Measurements from ENCODE around the gene ARHGEF38.

The ARHGEF38 gene

GRCh38 chr4:105551965-105552746 lies at the start of gene ARHGEF38:
ARHGEF38 (plus strand) TSS chr4:105552620; CDS start chr4:105552766, 146 bp downstream.
- no peaks in the 10 kb centered on the region for H3K9me3 ChIP-seq (ENCODE audit: control insufficient read depth, low read depth, low read length)
- no peak within 1 kb of the TSS for H3K4me3 ChIP-seq (ENCODE audit: low read length)
- H3K27ac ChIP-seq (ENCODE audit: low read length) = no peak within 1 kb of the TSS
- no peaks in the 10 kb centered on the region for H3K36me3 ChIP-seq (ENCODE audit: control insufficient read depth, low read depth, low read length)
- H3K27me3 ChIP-seq (ENCODE audit: control insufficient read depth, insufficient read depth, low read length) = peaks cover 95% of the 10 kb centered on the region
- peaks cover 17% of the 10 kb centered on the region for H3K4me1 ChIP-seq (ENCODE audit: control insufficient read depth, low read depth, low read length)
- no peak within 1 kb of the TSS for H3K9ac ChIP-seq (ENCODE audit: low read length)

GRCh38 chr4:105503484-105503883 lies 48.9 kb upstream of the ARHGEF38 start:
- H3K4me1 ChIP-seq (ENCODE audit: control insufficient read depth, low read depth, low read length) = no peaks in the 10 kb centered on the region
- no peak overlapping the region for H3K9ac ChIP-seq (ENCODE audit: low read length)
- H3K27ac ChIP-seq (ENCODE audit: low read length) = no peak overlapping the region
- no peaks in the 10 kb centered on the region for H3K9me3 ChIP-seq (ENCODE audit: control insufficient read depth, low read depth, low read length)
- no peak overlapping the region for H3K4me3 ChIP-seq (ENCODE audit: low read length)
- H3K27me3 ChIP-seq (ENCODE audit: control insufficient read depth, insufficient read depth, low read length) = no peaks in the 10 kb centered on the region
- no peaks in the 10 kb centered on the region for H3K36me3 ChIP-seq (ENCODE audit: control insufficient read depth, low read depth, low read length)

- Histone ChIP-seq H3K4me1 (ENCODE audit: control insufficient read depth, low read depth, low read length) (no peaks in the 10 kb centered on the region), H3K27ac (ENCODE audit: low read length) (no peak overlapping the region), H3K36me3 (ENCODE audit: control insufficient read depth, low read depth, low read length) (no peaks in the 10 kb centered on the region), H3K9me3 (ENCODE audit: control insufficient read depth, low read depth, low read length) (no peaks in the 10 kb centered on the region), H3K4me3 (ENCODE audit: low read length) (no peak overlapping the region), H3K9ac (ENCODE audit: low read length) (no peak overlapping the region), H3K27me3 (ENCODE audit: control insufficient read depth, insufficient read depth, low read length) (no peaks in the 10 kb centered on the region)
These were observed 47.7 kb upstream of the ARHGEF38 start for GRCh38 chr4:105504744-105505143.

- H3K27ac ChIP-seq (ENCODE audit: low read length) = no peak overlapping the region
- no peak overlapping the region for H3K4me3 ChIP-seq (ENCODE audit: low read length)
- H3K9me3 ChIP-seq (ENCODE audit: control insufficient read depth, low read depth, low read length) = no peaks in the 10 kb centered on the region
- H3K36me3 ChIP-seq (ENCODE audit: control insufficient read depth, low read depth, low read length) = no peaks in the 10 kb centered on the region
- no peaks in the 10 kb centered on the region for H3K4me1 ChIP-seq (ENCODE audit: control insufficient read depth, low read depth, low read length)
- no peaks in the 10 kb centered on the region for H3K27me3 ChIP-seq (ENCODE audit: control insufficient read depth, insufficient read depth, low read length)
- H3K9ac ChIP-seq (ENCODE audit: low read length) = no peak overlapping the region
These were observed 43.1 kb upstream of the ARHGEF38 start for GRCh38 chr4:105509291-105509690.

- H3K9ac ChIP-seq (ENCODE audit: low read length) = no peak overlapping the region
- H3K4me3 ChIP-seq (ENCODE audit: low read length) = no peak overlapping the region
- no peak overlapping the region for H3K27ac ChIP-seq (ENCODE audit: low read length)
- H3K4me1 ChIP-seq (ENCODE audit: control insufficient read depth, low read depth, low read length) = no peaks in the 10 kb centered on the region
- H3K9me3 ChIP-seq (ENCODE audit: control insufficient read depth, low read depth, low read length) = no peaks in the 10 kb centered on the region
- H3K27me3 ChIP-seq (ENCODE audit: control insufficient read depth, insufficient read depth, low read length) = no peaks in the 10 kb centered on the region
- H3K36me3 ChIP-seq (ENCODE audit: control insufficient read depth, low read depth, low read length) = no peaks in the 10 kb centered on the region
These were observed 42.7 kb upstream of the ARHGEF38 start for GRCh38 chr4:105509714-105510113.

GRCh38 chr4:105510245-105510644 lies 42.2 kb upstream of the ARHGEF38 start:
- H3K36me3 ChIP-seq (ENCODE audit: control insufficient read depth, low read depth, low read length) = no peaks in the 10 kb centered on the region
- H3K27ac ChIP-seq (ENCODE audit: low read length) = no peak overlapping the region
- H3K4me3 ChIP-seq (ENCODE audit: low read length) = no peak overlapping the region
- no peaks in the 10 kb centered on the region for H3K9me3 ChIP-seq (ENCODE audit: control insufficient read depth, low read depth, low read length)
- no peaks in the 10 kb centered on the region for H3K27me3 ChIP-seq (ENCODE audit: control insufficient read depth, insufficient read depth, low read length)
- H3K9ac ChIP-seq (ENCODE audit: low read length) = no peak overlapping the region
- no peaks in the 10 kb centered on the region for H3K4me1 ChIP-seq (ENCODE audit: control insufficient read depth, low read depth, low read length)

GRCh38 chr4:105520819-105521790 lies 31.3 kb upstream of the ARHGEF38 start:
- Histone ChIP-seq H3K9me3 (ENCODE audit: control insufficient read depth, low read depth, low read length) (no peaks in the 10 kb centered on the region), H3K27me3 (ENCODE audit: control insufficient read depth, insufficient read depth, low read length) (no peaks in the 10 kb centered on the region), H3K9ac (ENCODE audit: low read length) (no peak overlapping the region), H3K4me1 (ENCODE audit: control insufficient read depth, low read depth, low read length) (no peaks in the 10 kb centered on the region), H3K36me3 (ENCODE audit: control insufficient read depth, low read depth, low read length) (no peaks in the 10 kb centered on the region), H3K27ac (ENCODE audit: low read length) (no peak overlapping the region), H3K4me3 (ENCODE audit: low read length) (no peak overlapping the region)

GRCh38 chr4:105526656-105527055 lies 25.8 kb upstream of the ARHGEF38 start:
- H3K4me3 ChIP-seq (ENCODE audit: low read length) = no peak overlapping the region
- no peaks in the 10 kb centered on the region for H3K36me3 ChIP-seq (ENCODE audit: control insufficient read depth, low read depth, low read length)
- no peaks in the 10 kb centered on the region for H3K4me1 ChIP-seq (ENCODE audit: control insufficient read depth, low read depth, low read length)
- no peak overlapping the region for H3K27ac ChIP-seq (ENCODE audit: low read length)
- no peaks in the 10 kb centered on the region for H3K27me3 ChIP-seq (ENCODE audit: control insufficient read depth, insufficient read depth, low read length)
- no peaks in the 10 kb centered on the region for H3K9me3 ChIP-seq (ENCODE audit: control insufficient read depth, low read depth, low read length)
- H3K9ac ChIP-seq (ENCODE audit: low read length) = no peak overlapping the region

- Histone ChIP-seq H3K36me3 (ENCODE audit: control insufficient read depth, low read depth, low read length) (no peaks in the 10 kb centered on the region), H3K9ac (ENCODE audit: low read length) (no peak overlapping the region), H3K4me1 (ENCODE audit: control insufficient read depth, low read depth, low read length) (no peaks in the 10 kb centered on the region), H3K4me3 (ENCODE audit: low read length) (no peak overlapping the region), H3K27me3 (ENCODE audit: control insufficient read depth, insufficient read depth, low read length) (no peaks in the 10 kb centered on the region), H3K9me3 (ENCODE audit: control insufficient read depth, low read depth, low read length) (no peaks in the 10 kb centered on the region), H3K27ac (ENCODE audit: low read length) (no peak overlapping the region)
These were observed 25.3 kb upstream of the ARHGEF38 start for GRCh38 chr4:105527081-105527480.

GRCh38 chr4:105536601-105537000 lies 15.8 kb upstream of the ARHGEF38 start:
- no peak overlapping the region for H3K4me3 ChIP-seq (ENCODE audit: low read length)
- no peak overlapping the region for H3K27ac ChIP-seq (ENCODE audit: low read length)
- H3K4me1 ChIP-seq (ENCODE audit: control insufficient read depth, low read depth, low read length) = no peaks in the 10 kb centered on the region
- no peaks in the 10 kb centered on the region for H3K36me3 ChIP-seq (ENCODE audit: control insufficient read depth, low read depth, low read length)
- no peak overlapping the region for H3K9ac ChIP-seq (ENCODE audit: low read length)
- no peaks in the 10 kb centered on the region for H3K9me3 ChIP-seq (ENCODE audit: control insufficient read depth, low read depth, low read length)
- no peaks in the 10 kb centered on the region for H3K27me3 ChIP-seq (ENCODE audit: control insufficient read depth, insufficient read depth, low read length)

GRCh38 chr4:105541420-105541819 lies 11.0 kb upstream of the ARHGEF38 start:
- H3K27me3 ChIP-seq (ENCODE audit: control insufficient read depth, insufficient read depth, low read length) = peaks cover 6% of the 10 kb centered on the region
- H3K36me3 ChIP-seq (ENCODE audit: control insufficient read depth, low read depth, low read length) = no peaks in the 10 kb centered on the region
- no peaks in the 10 kb centered on the region for H3K9me3 ChIP-seq (ENCODE audit: control insufficient read depth, low read depth, low read length)
- H3K4me1 ChIP-seq (ENCODE audit: control insufficient read depth, low read depth, low read length) = no peaks in the 10 kb centered on the region
- H3K27ac ChIP-seq (ENCODE audit: low read length) = no peak overlapping the region
- H3K4me3 ChIP-seq (ENCODE audit: low read length) = no peak overlapping the region
- H3K9ac ChIP-seq (ENCODE audit: low read length) = no peak overlapping the region
